Suppressor macrophage treated with lipopolysaccharide for 1 hour (primary cell): ENCODE measurements around the gene PABPC3.

Experiments
- DNase-seq, 3 donors: peaks; one replicate each; pipeline ENCODE4 v3.0.0-alpha.2; 2020 to 2022

PABPC3 gene

GRCh38 chr13:25095851-25096453 is at the start of gene PABPC3:
Gene PABPC3 (plus strand): TSS chr13:25096136. CDS start chr13:25096199, 63 bp downstream.
- peak in 2 of 3 donors; percentile 3 to 16 for DNase-seq

DNA sequence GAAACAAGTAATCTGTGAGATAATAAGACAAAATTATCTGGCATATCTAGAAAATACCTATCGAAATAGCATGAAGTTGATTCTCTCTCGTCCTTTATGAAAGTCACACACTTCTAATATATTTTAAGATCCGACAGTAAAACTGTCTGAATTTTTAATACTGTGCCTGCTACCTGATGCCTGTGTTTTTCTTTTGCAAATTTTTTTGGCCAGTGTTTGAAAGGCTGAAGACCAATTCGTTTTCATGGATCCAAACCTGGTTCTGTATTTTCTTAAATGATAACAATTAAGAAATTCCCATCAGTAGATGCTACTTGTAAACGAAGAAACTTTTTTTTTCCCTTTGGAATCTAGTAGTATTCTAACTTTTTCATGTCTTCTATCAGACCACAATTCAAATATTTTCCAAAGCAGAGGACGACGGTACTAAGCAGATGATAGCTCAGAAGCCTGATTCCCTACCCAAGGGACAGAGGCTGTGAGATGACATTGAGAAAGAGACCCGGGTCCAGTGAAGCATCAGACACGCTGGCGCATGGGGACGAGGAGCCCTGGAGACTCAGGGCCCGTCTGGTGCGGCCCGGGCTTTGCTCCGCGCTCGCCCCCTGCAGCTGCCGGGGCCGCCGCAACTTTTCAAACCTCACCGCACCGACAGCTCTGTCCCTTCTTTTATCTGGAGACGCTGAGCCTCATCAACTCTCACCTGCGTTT is 49.5 kb upstream of the PABPC3 start:
- no peak for DNase-seq

DNA sequence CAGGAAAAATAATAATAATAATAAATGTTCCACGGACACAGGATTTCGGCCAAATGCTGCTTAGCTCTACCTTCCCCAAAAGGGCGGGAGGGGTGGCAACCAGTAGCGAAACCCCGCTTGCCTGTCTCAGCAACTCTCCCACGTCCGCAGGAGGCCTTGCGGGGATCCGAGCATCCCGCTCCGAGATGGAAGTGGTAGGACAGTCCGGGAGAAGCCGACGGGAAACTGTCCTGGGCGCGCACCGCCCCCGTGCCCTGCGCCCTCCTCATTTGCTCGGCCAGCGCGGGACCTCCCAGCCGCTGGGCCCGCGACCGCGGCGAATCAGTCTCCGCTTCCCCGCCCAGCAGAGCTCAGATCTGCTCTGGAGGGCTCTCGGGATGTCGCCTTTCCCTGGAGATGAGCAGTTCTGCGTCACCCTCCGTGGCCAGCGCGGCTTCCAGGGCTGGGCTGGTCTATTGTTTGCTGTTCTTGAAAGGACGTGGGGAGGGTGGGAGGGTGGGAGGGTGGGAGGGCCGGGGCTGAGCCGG is 48.9 kb upstream of the PABPC3 start:
- DNase-seq, result no peak

DNA sequence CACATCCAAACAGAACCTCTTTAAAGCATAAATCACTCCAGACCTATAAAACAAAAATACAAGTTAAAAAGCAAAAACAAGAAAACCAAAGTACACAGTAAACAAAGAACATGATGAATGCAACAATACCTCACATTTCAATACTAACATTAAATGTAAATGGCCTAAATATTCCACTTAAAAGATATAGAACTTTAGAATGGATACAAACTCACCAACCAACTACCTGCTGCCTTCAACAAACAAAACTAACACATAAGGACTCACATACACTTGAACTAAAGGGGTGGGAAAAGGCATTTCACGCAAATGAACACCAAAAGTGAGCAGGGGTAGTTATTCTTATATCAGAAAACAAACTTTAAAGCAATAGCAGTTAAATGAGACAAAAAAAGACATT is 44.9 kb upstream of the PABPC3 start:
- no peak for DNase-seq

DNA sequence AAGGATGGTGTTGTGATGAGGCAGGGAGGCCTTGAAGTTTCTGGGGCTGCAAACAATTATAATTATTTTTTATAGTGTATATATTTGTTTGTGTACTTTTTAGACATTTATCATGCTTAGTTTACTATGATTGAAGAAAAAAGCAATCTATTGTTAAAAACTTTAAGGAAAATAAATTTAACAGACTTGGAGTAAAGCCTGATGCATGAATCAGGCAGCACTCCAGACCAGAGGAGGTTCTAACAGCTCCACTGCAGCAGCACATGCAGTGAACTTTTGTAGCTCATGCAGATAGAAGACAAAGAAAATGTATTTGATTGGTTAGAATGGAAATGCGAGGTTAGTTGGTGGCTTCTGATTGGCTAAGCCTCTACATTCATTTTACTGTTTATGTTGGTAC is 36.8 kb upstream of the PABPC3 start:
- DNase-seq, result no peak

DNA sequence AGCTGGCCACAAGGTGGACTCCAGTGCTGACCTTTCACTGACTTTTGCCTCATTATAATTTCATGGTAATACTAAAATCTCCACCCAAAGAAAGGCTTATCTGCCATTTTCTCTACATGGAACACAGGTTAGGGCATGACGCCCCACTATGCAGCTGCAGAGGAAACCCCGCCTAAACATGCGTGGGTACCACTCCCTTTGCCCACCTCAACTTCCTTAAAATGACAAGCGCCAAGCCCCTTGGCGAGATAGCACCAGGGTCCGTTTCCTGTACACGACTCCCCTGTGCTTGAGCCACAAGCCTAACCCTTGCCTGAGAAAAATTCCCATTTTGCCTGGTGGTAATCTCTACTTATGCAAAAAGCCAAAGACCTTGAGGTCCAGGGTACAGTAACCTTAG is 36.0 kb upstream of the PABPC3 start:
- no peak for DNase-seq

DNA sequence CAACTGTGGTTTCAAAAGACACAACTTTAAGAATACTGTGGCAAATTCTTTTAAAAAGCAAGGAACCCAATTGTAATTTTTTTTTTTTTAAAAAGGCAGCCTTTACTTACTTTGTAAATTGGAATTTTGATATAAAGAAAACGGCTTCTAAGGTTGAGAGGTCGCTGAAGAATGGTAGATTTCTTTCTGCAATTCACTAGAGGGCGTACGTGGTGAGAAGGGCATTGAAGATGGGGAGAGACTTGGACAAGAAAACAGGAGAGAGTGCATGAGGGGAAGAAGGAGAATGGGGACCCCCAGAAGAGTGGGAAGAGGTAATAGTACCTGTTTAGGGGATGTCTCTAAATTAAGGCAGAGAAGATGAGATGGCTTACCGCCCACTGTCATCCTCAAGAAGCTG is 33.5 kb upstream of the PABPC3 start:
- no peak for DNase-seq

DNA sequence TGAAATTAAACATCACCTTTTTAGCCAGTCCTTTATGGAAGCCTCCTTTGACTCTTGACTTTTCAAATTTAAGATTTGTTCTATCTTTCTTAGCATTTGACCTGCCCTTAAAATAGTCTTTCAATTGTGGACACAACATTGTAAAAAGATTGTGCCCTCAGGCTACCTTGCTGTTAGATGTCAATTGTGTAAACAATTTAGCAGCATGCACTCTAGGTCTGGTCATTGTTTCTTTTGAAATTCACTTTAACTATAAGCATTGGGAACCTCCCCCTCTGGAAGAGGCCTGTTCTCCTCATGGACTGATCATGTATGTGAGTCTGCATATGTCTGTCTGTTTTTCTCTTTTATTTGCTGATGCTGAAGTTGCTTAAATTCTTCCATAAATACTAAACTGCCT is 31.5 kb upstream of the PABPC3 start:
- DNase-seq, result no peak

DNA sequence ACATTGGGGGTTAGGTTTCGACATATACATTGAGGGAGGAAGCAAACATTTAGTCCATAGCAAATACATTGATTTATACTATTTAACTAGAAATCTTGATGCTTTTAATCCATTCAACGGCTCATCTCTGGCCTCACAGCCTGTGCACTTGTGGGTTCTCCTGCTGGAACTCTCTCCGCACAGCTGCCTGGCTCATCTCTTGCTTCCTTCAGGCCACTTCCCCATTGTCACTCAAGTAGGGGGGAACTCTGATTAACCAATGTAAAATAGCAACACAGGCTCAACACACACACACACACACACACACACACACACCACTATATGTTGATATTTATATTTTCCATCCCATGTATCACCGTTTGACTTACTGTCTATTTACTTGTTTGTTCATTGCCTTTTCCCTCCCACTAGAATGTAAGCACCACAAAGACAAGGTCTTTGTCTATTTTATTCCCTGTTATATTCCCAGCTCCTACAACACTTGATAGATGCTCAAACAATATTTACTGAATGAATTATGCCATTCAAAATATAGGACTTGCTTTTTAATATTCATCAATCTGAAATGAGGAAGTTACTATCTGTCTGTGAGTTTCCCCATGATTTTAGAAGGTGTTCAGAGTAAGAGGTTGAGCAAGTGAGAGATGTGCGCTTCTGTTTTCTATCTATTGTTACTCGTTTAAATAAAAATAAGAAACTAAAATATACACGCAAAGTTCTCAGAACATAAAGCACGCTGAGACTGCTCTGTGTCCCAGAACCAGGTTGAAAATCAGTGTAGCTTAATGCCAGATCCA is 29.8 kb upstream of the PABPC3 start:
- no peak for DNase-seq

DNA sequence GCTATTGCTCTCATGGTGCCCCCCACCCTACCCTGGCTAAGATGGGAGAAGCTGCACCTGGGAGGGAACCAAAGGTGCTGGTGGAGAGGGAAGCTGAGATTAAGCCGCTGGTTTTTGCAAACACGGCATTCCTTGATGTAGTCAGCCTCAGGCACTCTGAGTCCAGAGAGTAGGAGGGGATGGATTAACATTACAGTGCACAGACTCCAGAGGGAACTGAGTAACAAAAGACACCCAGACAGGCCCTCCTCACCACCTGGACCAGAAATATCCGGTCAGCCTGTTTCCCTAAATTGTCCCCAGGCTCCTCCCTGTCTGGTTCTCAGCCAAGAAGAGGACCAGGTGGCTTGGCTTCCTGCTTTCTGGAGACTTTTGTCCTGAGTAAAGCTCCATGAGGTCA is 28.9 kb upstream of the PABPC3 start:
- DNase-seq, result no peak

DNA sequence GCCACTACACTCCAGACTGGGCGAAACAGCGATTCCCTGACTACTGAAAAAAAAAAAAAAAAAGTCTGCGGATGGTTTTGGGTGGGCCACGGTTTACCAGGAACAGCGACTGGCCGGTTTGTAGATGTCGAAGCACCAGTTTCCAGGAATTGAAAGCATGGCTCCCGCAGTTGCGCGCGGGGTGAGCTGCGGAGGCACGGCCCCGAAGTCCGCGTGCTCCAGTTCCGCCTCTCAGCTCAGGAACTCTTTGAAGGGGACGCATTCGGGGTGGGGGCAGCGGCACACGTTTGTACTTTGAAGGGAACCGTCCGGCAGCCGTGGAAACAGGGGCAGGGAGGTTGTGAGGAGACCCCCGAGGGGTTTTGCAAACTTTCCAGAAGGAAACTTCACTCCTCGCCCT is 27.1 kb upstream of the PABPC3 start:
- no peak for DNase-seq

DNA sequence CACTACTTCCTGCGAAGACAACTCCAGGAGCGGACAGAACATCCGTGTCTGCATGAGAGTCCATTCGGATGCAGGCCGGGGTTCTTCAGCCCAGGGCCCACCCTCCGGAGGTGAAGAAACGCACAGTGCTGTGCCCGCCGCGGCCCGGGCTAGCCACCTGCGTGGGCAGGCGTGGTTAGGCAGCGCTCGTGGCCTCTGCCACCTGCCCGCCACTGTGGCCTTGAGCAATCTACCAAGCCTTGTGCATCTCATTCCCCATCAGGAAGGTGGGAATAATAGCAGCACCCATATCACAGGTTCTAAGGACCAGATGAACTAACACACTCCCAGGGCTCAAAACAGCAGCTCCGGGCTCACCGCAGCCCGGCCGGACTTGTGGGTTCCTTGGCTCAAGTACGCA is 26.7 kb upstream of the PABPC3 start:
- no peak for DNase-seq

GRCh38 chr13:25069911-25070310 is 26.0 kb upstream of the PABPC3 start:
- DNase-seq, result no peak

- no peak for DNase-seq
Observed at GRCh38 chr13:25080773-25081172, 15.2 kb upstream of the PABPC3 start.

DNA sequence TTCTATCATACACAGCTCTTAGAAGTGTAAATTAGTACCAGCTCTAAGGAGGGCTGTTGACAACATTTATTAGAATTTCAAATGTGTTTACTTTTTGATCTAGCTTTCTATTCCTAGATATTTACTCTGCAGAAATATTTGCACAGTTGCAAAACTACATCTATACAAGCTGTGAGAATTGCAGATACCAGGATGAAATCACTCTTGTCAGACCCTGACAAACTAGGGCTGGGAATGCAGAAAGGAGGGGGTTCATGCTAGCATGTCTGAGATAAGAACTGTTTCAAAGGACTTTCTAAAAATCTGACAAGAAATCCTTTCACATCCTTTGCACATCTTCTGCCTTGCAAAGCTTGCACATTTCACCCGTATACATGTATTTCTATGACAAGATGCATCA is 11.8 kb upstream of the PABPC3 start:
- DNase-seq, result no peak

DNA sequence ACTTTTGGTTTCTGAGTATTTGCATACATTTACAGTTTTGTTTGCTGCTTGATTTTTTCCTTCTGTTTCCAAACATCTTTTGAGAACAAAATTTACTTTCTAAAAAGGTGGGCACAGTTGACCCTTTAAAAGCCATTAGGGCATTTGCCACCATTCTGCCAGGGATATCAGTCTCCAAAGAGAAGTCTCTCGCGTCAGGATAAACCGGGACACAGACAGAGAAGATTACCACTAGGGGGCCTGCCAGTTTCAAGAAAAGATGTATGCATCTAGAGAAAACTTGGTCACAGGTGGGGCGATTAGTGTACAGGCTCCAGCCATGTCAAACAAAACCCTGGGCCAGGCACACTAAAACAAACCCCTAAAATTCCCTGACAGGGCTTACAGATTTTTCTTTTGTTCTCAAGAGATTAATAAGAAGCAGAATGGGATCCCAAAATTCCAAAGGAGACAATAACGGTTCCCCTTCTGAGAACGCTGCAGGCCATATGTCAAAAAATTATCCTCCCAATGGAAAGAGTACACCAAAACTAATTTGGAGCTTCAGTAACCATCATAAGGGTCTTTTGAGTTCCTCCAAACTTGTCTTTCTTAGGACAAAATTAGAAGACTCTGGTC is 10.7 kb upstream of the PABPC3 start:
- peak; percentile 31 to 52 (median 40) for DNase-seq

DNA sequence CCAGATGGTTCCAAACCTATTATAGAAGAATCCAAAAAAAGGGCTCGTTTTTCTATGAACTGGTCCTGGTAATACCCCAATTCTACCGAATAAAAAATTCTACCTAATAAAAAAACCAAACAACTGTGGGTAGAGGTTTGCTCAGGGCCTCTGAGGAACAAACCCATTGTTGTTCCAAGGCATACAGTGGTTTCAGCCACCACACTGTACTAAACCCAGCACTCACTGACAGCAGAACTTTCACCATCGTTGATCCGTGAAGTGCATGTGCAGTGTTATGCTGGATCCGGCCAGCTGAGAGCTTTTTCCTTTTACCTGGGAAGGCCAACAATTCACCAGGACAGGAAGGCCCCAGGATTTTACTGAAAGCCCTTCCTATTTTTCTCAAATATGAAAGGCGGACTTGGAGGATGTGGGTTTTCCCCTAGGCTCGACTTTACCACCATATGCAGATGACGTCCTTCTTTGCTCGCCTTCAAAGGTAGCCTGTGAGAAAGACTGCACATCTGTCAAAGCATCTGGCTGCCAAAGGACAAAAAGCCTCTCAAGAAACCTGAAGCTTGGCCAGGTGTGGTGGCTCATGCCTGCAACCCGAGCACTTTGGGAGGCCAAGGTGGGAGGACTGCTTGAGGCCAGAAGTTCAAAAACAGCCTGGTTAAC is 7.2 kb upstream of the PABPC3 start:
- no peak for DNase-seq

DNA sequence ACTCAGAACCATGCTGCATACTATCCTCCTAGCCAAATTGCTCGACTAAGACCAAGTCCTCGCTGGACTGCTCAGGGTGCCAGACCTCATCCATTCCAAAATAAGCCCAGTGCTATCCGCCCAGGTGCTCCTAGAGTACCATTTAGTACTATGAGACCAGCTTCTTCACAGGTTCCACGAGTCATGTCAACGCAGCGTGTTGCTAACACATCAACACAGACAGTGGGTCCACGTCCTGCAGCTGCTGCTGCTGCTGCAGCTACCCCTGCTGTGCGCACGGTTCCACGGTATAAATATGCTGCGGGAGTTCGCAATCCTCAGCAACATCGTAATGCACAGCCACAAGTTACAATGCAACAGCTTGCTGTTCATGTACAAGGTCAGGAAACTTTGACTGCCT is 1.5 kb downstream of the PABPC3 start:
- no peak for DNase-seq

DNA sequence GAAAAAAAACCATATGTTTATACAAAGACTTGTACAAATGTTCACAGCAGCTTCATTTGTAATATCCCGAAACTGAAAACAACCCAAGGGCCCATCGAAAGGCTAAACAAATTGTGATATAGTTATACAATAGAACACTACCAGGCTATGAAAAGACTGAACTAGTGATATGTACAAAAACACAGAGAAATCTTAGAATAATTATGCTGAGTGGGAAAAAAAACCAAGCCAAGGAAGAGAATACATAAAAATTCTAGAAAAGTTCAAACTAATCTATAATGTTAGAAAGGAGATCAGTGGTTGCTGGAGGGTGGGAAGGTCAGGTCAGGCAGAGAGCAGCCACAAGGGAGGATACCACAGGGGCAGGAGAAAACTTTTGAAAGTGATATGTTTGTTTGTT is 7.8 kb downstream of the PABPC3 start:
- DNase-seq, result no peak

DNA sequence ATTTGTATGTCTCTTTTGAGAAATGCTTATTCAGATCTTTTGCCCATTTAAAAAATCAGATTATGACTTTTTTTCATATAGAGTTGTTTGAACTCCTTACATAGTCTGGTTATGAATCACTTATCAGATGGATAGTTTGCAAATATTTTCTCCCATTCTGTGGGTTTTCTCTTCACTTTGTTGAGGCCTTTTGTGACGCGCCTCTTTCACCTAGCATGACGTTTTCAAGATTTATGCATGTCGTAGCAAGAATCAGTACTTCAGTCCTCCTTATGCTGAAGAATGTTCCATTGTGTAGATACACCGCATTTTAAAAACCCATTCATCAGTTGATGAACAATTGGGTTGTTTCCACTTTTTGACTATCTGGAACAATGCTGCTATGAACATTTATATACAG is 13.4 kb downstream of the PABPC3 start:
- peak in 1 of 3 donors; percentile 14 for DNase-seq

GRCh38 chr13:25110956-25111584 is 15.1 kb downstream of the PABPC3 start:
- no peak for DNase-seq

DNA sequence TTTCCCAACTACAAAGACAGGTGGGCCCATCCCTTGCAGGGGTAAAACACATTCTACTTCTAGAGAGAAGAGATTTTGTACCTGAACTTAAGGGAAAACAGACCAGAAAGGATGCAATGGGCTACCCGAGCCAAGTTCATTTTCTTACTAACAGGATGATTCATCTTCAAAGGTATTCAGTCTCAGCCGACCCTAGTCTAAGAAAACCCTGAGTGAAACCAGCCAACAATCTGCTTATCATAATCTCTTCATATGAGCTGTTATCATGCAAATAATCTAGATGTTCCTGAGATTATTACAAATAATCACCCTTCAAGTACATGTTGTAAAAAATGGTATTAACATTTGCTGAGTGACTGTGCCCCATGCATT is 15.6 kb downstream of the PABPC3 start:
- no peak for DNase-seq
